Measurements from ENCODE around the gene ZNF768. TPM values are rescaled to one million over a fixed set of nuclear protein-coding genes. Genes with fewer than 3 reads are reported as not detected.
"Not testable (repeated sequence)": the region's sequence is repeated elsewhere in the genome, so short reads cannot be mapped to it uniquely, and the experiment has no call there.

The ZNF768 gene
- polyA plus RNA-seq, 1 donor: 27.9 TPM

DNA sequence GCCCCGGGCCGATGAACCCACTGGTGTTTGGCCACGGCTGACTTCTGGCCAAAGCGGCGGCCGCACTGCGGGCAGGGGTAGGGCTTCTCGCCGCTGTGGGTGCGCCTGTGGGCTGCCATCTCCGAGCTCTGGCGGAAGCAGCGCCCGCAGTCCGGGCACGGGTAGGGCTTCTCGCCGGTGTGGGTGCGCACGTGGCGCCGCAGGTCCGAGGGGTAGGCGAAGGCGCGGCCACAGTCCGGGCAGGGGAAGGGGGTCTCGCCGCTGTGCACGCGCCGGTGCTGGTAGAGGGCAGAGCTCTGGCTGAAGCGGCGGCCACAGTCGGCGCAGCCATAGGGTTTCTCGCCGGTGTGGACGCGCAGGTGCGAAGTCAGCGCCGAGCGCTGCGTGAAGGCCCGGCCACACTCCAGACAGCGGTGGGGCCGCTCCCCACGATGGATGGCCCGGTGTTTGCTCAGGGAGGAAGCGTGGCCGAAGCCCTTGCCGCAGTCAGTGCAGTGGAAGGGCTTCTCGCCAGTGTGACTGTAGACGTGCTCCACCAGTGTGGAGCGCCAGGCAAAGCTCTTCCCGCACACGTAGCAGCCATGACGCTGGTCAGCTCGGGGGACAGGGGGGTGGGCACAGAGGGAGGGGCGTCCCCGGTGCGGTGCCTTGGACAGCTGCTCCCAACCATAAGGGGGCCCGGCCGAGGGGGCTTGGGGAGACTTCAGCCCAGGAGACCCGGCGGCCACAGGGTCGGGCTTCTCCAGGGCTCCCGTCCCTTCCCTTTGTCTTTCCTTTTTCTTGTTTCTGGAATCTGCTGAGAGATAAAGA, 29.2 kb upstream of the ZNF768 start:
- no peak for DNase-seq (ENCODE audit: low read depth)

DNA sequence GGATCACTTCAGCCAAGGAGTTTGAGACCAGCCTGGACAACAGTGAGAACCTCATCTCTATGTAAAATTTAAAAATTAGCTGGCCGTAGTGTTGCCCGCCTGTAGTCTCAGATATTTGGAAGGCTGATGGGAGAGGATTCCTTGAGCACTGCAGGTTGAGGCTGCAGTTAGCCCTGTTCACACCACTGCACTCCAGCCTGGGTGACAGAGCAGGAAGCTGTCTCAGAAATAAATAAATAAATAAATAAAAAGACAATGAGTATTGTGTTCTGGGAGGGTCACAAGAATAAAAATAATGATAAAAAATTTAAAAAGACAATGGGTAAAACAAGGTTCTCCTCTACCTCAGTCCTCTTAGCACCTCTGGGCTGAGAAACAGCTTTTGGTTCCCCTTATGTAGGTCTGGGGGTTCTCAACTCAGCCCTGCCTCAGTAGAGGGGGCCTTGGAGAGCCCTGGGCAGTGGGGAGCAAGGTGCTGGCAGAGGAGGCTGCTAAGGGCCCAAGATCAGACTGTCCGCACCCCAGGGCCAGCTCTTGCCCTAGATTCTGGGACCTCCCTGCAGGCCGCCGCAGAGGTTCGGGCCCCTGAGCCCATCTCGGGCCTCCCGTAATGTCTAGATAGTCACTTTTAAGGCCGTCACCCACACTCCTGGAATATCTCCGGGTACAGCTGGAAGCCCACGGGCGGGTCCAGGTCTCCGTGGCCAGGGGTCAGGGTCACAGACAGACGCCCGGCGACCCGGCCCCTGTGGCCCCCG, 28.4 kb upstream of the ZNF768 start:
- DNase-seq (ENCODE audit: low read depth): no peak

DNA sequence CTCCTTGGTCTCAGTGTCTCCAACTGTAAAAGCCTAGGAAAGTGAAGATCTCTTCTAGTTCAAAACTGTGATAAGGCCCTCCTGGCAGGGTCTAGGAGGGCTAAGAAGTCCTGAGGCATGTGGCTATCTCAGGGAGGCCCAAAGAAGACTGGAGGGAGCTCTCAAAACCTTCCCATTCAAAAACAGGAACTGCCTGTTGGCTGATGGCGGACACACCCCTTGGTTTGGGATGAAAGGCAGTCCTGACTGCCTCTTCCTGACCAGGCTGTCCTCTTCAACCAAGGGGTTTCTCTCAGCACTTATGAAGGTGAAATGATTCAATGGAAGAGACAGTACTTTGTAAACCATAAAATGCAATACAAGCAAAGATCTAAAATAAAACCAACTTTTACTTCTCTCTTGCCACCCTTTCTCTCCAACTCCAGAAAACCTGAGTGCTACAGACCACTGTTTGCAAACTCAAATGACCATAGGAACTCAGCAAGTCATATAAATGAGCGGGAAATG, 27.1 kb upstream of the ZNF768 start:
- no peak for DNase-seq (ENCODE audit: low read depth)

DNA sequence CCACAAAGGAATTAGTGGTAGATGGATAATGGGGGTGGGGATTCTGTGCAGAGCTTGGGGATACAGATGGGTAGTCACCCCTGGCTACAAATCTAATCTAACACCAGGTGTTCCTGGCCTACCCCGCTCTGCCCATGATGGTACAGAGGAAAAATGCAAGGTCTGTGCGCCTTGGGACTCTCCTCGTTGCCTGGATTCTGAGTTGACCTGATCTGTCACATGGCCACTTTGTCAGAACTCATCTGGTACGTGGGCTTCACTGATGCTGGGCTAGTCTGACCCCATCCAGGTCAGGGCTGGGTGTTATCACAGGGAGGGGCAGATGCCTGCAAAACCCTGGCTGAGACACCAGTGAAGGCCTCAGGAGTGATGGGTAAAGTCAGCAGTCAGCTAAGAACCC, 26.6 kb upstream of the ZNF768 start:
- DNase-seq (ENCODE audit: low read depth): no peak

DNA sequence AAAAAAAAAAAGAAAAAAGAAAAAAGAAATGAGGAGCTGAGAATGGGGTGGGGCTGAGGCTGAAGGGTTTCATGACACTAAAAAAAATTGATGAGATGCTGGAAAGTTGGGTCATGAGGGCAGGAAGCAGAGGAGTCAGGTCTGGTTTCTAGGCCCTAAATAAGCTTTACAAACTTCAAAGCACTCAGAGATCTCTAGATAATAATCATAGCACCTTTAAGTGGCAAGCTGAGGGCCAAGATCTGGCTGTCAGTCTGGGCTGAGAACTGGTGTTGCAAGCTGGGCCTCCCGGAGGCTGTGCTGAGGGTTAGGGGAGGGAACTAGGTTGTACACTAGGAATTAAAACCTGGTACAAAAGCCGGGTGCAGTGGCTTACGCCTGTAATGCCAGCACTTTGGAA, 25.4 kb upstream of the ZNF768 start:
- DNase-seq (ENCODE audit: low read depth): no peak

DNA sequence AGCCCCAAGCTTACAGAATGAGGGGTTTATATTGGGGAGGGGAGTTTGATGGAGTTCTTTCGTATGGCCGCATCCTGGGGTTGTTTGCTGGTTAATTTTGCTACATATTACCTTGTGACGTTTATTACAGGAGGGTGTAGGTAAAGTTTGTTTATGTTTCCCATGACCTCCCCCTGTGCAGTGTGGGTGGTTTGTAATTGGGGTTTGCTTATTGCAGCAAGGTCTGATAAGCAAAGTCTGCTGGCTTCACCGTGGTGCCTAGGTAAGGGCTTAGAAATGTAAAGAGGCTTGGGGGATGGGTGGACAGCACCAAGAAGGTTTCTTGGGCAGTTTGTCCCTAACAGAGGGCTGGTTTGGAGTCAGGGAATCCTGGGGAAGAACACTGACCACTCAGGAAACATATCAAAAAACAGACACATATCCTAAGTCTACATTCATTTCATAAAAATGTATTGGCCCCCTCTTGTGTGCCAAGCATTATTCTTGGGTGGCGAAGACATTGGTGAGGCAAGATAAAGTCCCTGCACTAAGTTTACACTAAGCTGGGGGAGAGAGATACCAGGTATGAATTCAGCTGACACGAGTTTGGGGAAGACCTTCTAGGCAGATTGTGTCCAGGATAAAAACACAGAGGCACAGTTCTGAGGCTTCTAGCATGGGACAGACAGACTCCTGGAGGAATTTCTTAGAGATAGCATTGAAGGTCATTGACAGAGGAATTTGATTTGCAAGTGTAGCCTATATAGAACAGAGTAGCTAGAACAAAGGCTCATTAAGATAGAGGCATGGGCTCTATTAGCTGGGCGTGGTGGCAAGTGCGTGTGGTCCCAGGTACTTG, 22.3 kb upstream of the ZNF768 start:
- no peak for DNase-seq (ENCODE audit: low read depth)

DNA sequence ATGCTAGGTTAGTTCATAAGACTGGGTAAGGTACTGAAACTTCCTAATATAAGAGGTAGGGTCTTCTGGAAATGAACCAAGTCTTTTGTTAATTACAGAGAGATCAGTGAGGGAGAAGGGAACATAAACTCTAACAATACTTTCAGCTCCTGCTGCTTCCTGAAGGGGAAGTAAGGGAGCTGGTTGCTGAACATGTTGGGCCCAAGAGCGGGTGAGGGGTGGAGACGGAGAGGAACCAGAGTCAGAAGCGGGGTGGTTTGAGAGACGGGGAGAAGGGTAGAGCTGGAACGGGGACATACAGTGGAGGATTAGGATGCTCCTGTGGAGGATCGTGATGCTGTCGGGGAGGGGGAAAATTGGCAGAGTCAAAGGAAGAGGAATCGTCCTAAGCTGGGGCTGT, 19.7 kb upstream of the ZNF768 start:
- DNase-seq (ENCODE audit: low read depth): no peak

DNA sequence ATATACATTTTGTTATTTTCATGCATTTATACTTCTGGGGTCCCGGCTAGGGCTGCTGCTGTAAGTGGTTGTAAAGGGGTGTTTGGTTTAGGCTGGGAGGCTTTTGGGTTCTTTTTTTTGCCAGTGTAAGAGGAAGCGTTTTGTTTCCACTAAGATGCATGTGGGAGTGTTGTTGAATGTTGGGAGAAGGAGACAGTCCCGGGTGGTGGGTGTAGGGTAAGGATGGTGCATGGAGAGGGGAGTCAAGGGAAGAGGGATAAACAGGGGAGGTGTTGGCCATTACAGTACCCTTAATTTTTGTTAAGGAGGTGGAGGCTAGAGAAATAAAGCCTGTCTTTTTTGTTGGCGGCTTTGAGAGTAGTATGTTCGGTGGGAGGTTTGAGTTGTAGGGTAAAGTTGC, 16.7 kb upstream of the ZNF768 start:
- no peak for DNase-seq (ENCODE audit: low read depth)

DNA sequence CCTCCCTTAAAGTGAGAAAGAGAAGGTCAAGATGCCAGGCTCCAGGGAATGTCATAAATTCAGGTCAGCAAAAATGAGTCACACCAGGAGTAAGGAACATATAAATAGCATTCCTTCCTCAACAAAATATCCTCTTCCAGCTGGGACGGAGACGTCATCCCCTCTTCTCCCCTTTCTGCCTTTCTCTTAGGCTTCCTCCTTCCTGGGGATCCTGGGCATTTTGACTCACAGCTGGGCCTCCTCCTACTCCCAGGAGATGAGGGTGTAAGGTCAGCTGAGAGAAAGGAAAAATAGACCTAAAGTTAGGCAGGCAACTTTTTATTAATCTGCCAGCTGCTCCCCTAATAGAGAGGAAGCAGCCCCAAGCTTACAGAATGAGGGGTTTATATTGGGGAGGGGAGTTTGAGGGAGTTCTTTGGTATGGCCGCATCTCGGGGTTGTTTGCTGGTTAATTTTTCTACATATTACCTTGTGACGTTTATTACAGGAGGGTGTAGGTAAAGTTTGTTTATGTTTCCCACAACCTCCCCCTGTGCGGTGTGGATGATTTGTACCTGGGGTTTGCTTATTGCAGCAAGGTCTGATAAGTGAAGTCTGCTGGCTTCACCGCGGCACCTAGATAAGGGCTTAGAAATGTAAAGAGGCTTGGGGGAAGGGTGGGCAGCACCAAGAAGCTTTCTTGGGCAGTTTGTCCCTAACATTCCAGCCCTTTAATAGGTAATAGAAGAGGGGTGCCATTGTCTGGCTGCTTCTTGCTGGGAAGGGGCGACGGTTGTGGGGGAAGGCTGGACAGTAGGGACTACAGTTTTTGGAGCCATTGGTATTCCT, 15.3 kb upstream of the ZNF768 start:
- DNase-seq (ENCODE audit: low read depth): no peak

DNA sequence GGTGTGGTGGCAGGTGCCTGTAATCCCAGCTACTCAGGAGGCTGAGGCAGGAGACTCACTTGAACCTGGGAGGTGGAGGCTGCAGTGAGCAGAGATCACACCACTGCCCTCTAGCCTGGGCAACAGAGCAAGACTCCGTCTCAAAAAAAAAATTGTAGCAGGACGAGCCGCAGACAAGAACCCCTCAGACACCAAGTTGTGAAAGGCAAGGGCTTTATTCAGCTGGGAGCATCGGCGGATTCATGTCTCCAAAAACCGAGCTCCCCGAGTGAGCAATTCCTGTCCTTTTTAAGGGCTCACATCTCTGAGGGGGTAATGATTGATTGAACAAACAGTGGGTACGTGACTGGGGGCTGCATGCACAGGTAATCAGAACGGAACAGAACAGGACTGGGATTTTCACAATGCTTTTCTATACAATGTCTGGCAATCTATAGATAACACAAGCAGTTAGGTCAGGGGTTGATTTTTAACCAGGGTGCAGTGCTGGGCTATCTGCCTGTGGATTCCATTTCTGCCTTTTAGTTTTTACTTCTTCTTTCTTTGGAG, 14.6 kb upstream of the ZNF768 start:
- DNase-seq (ENCODE audit: low read depth): not testable (repeated sequence)

DNA sequence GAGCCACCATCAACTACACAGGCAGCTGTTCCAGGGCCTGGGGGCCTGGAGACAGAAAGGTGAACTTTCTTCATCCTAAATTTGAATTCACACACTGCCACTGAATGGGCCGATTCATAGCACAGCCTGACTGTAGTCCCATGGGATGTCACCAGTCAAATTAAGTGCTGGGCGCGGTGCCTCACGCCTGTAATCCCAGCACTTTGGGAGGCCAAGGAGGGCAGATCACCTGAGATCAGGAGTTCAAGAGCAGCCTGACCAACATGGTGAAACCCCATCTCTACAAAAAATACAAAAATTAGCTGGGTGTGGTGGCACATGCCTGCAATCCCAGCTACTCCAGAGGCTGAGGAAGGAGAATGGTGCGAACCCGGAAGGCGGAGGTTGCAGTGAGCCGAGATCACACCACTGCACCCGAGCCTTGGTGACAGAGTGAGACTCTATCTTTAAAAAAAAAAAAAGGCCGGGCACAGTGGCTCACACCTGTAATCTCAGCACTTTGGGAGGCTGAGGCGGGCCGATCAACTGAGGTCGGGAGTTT, 13.7 kb upstream of the ZNF768 start:
- not testable (repeated sequence) for DNase-seq (ENCODE audit: low read depth)

DNA sequence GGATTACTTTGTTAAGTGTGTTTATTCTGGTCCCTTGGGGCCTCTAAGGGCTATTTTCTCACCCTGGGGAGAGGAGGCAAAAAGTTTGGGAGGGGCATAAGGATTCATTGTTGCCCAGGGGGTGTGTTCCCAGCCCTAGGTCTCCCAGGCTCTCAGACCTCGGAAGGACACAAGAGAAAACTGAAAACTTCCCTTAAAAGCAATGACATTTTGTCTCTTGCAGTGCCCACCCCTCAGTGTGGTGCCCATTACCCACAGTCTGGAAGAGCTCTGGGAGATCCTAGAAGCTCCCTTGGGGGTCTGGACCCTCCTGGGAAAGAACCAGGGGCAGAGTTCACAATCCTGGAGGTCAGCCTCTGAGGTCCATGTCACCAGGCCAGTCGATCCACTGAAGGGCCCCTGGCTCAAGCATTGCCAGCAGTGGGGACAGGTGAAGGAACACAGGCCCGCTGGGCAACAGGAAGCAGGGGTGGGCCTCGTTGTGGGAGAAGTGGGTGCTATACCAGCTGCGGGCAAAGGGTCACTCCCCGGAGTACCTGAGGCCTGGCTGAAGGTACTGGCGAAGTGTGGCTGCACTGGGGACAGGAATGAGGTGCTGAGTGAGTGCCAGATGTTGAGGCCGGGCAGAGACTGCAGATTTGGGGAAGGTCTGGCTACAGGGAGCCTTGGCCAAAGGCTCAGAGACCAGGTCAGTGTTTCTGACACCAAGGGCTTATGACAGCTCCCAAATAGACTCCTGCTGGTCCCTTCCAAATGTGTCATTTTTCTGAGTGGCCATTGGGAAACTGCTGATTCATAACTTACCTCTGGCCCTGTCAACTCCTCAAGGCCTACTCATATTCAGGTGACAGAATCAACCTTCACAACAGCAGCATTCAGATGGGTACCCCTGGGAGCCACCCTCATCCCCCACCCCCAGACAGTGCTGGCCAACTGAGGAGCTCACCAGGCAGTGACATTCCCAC, 12.9 kb upstream of the ZNF768 start:
- no peak for DNase-seq (ENCODE audit: low read depth)

DNA sequence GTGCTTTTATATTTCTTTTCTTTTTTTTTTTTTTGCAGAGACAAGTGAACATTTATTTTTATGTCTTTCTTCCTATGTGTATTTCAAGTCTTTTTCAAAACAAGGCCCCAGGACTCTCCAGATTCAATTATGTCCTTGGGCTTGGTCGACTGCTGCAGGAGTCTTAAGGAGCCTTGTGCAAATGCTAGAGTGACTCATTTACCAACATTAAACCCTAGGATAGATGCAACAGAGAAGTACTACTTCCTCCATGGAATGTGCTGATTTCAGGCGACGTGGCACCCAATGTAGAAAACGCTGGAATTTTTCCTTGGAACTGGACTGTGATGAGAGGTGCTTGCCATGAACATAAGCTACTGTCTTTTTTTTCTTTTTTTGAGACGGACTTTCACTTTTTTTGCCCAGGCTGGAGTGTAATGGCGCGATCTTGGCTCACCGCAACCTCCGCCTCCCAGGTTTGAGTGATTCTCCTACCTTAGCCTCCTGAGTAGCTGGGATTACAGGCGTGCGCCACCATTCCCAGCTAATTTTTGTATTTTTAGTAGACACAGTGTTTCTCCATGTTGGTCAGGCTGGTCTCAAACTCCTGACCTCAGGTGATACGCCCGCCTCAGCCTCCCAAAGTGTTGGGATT, 10.1 kb upstream of the ZNF768 start:
- DNase-seq (ENCODE audit: low read depth): not testable (repeated sequence)

DNA sequence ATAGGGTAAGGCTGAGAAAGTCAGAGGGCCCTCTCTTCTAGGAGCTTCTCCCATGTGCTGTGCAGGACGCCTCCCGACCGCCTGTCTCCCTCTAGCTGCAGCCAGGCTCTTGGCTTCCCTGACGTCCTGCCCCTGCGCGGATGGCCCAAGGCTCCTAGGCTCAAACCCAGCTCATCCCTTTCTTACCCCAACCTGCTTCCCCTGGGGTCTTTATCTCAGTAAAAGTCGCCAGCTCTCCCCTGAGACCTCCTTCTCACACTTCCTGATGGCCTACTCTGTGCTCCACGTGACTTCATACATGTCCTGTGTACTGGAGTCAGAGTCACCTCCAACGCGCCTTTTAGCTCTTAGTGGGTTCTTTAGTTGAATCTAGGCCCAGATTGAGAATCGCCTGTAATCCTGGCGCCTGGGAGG, 9.4 kb upstream of the ZNF768 start:
- DNase-seq (ENCODE audit: low read depth): no peak

DNA sequence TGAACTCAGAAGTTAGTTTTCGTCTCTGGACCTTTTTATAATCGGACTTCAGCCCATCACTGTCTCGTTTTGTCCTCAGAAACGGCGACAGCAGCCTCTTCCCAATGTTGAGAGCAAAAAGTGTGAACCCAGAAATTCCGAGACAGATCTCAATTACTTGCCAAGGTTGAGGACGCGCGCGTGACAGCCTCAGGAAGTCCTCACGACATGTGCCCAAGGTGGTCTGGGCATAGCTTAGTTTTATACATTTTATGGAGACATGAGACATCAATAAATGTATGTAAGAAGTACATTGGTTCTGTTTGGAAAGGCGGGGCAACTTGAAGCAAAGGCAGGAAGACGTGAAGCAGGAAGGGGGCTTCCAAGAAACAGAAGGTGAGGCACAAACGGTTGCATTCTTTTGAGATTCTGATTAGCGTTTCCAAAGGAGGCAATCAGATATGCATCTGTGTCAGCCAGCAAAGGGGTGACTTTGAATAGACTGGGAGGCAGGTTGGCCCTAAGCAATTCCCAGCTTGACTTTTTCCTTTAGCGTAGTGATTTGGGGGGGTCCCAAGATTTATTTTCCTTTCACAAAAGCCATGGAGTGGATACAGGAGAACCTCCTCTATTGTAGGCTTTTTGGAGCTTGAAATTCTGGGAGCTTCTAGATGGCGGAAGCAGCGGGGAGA, 8.9 kb upstream of the ZNF768 start:
- no peak for DNase-seq (ENCODE audit: low read depth)

DNA sequence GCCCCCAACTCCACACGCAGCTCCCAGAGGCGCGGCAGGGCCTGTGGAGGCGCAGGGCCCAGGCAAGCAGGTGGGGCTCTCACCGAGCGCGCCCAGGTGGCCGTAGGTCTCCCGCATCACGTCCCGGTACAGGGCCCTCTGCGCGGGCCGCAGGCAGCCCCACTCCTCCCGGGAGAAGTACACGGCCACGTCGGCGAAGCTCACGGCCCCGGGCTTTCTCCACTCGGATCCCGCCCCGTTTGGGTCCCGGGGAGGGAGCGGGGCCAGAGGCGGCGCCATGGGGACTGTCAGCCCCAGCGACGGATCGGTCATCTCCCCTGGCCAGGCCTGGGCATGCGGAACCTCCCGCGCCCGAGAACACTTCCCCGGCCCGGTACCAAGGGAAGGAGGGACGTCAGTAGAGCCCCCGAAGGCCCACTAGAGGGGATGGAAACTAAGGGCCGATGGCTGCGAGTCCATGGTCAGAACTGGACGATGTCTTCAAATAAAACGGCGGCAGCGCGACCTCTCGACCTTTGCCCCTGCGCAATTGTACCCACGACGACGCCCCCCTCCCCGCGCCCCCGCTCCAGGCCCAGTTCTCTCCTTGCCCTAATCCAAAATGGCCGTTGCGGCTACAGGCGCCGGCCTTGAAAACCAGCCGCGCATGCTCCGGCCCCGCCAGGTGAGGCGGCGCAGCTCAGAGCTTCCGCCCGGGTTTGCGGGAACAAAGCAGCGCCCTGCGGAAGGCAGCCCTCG, 8.2 kb upstream of the ZNF768 start, which contains the start of gene ZNF747:
ZNF747 (minus strand) TSS at position 491 of the 738 bp plus-strand sequence; CDS start at position 312, 179 bp downstream.
- DNase-seq (ENCODE audit: low read depth): peak; percentile 82

DNA sequence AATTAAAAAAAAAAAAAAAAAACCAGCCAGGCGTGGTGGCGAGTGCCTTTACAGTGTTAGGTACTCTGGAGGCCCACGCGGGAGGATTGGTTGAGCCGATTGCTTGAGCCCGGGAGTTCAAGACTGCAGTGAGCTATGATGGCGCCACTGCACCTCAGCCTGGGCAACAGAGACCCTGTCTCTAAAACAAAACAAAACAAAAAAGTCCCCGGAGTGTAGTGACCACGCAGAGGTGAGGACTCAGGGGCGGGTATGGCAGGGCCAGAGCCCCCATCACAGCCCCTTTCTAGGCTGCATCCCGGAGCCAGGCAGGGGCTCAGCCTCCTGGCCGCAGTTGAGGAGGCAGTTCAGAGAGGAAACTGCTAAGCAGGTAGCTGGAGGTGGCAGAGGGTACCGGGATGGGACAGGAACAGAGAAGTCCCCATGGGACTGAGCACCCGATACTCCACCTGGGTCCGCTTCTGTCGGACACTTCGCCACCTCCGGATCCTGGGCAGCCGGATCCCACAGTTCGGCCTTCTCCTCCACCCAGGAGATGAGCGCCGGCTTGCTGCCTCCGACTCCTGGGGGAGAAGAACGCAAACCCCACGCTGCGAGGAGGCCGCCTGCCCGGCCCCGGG, 7.5 kb upstream of the ZNF768 start:
- DNase-seq (ENCODE audit: low read depth): no peak

Measured in forelimb muscle (tissue), 1 donor.